Spinal cord (tissue), 10 donors: ENCODE data around the gene NAV3. TPM values are rescaled to one million over a fixed set of nuclear protein-coding genes. Genes with fewer than 3 reads are reported as not detected.

Experiments
- DNase-seq, 6 donors: peaks; one replicate each; pipeline versions ENCODE4 v3.0.0 to v3.0.0-alpha.2; 2013 to 2015; ENCODE audit warnings: low spot score in 6 of 6, low read depth in 4 of 6
- H3K27ac ChIP-seq: one replicate; pipeline ENCODE4 v1.5.1; 2013; ENCODE audit warnings: low read depth, low read length, control low read depth
- H3K27me3 ChIP-seq: one replicate; pipeline ENCODE4 v1.6.1; 2013; ENCODE audit warnings: low read length; ENCODE audit not compliant: control insufficient read depth, insufficient read depth
- H3K36me3 ChIP-seq: one replicate; pipeline ENCODE4 v1.6.1; 2013; ENCODE audit warnings: low read length; ENCODE audit not compliant: control insufficient read depth, insufficient read depth
- H3K4me1 ChIP-seq: one replicate; pipeline ENCODE4 v1.6.1; 2013; ENCODE audit warnings: low read length; ENCODE audit not compliant: control insufficient read depth, insufficient read depth
- H3K4me3 ChIP-seq: one replicate; pipeline ENCODE4 v1.5.1; 2013; ENCODE audit warnings: low read depth, low read length, control low read depth
- H3K9me3 ChIP-seq: one replicate; pipeline ENCODE4 v1.6.1; 2013; ENCODE audit warnings: low read length; ENCODE audit not compliant: control insufficient read depth, insufficient read depth
- WGBS: methylation state at CpG from one replicate; pipeline ENCODE4 v1.1.5; 2013; ENCODE audit warnings: missing lambda C conversion rate; ENCODE audit not compliant: insufficient coverage; 5-methylcytosine and 5-hydroxymethylcytosine counted together
- long read RNA-seq, 4 donors: transcript quantifications; one replicate each; lab custom pipeline, GENCODE V29; 2026
- polyA plus RNA-seq, 2 donors: library from polyadenylated mRNA; unstranded; fragments of 120-200 nt; gene quantifications; one replicate each; pipeline ENCODE4 v1.2.1, GENCODE V29; 2013; ENCODE audit not compliant: insufficient read length in 2 of 2
- total RNA-seq, 2 donors: library from RNA; depleted of rRNA in 1 of 2; stranded (reverse); fragments of 120-200 nt in 1 of 2; fragments of >200 nt in 1 of 2; gene quantifications; one replicate each; pipeline versions ENCODE4 v1.2.3 to v1.2.4, GENCODE V29; 2013 to 2014
- donor health status: healthy.

NAV3 gene
- total RNA-seq = 10 to 100 TPM; 52.4 to 96.3 TPM
- 10 to 100 TPM; 28.9 to 41.9 TPM for polyA plus RNA-seq
- long read RNA-seq, donor 1, partial matches to known transcripts = 5 of 6 reads
- long read RNA-seq, donor 1, other reads (novel, unspliced or antisense) = 0 of 6 reads
- long read RNA-seq, donor 2 = 0 reads
- long read RNA-seq, donor 3 = 0 reads
- long read RNA-seq, donor 4 = 0 reads

- peak within 1 kb of the TSS; percentile 20 for H3K4me3 ChIP-seq
- peak in 1 of 6 donors; percentile 33 for DNase-seq
- H3K9me3 ChIP-seq = no peaks in the 10 kb centered on the region
- no peaks in the 10 kb centered on the region for H3K27me3 ChIP-seq
- WGBS = 20% methylated on average over 1 of the region's 3 CpGs
- H3K36me3 ChIP-seq = no peaks in the 10 kb centered on the region
- peak within 1 kb of the TSS; percentile 42 for H3K27ac ChIP-seq
- H3K4me1 ChIP-seq = no peaks in the 10 kb centered on the region
Measured at GRCh38 chr12:77830583-77831351, at the start of gene NAV3. Gene NAV3, plus strand, starts transcription at chr12:77830894. Its CDS starts 568 bp downstream, at chr12:77831462.

- WGBS = 50% methylated on average over 2 of the region's 2 CpGs
- H3K27ac ChIP-seq = no peak overlapping the region
Measured at GRCh38 chr12:77782034-77782433, 48.7 kb upstream of the NAV3 start.

GRCh38 chr12:77782766-77783165 is 47.9 kb upstream of the NAV3 start:
- DNase-seq = peak in 1 of 6 donors; percentile 46
- no peaks in the 10 kb centered on the region for H3K27me3 ChIP-seq
- no CpG with 5 or more reads among the region's 1 CpG for WGBS
- no peaks in the 10 kb centered on the region for H3K9me3 ChIP-seq
- H3K27ac ChIP-seq = no peak overlapping the region
- H3K4me3 ChIP-seq = no peak overlapping the region
- no peaks in the 10 kb centered on the region for H3K4me1 ChIP-seq
- H3K36me3 ChIP-seq = no peaks in the 10 kb centered on the region

More at GRCh38 chr12:77782034-77782433, 48.7 kb upstream of the NAV3 start:
- Histone ChIP-seq H3K4me3 (no peak overlapping the region), H3K9me3 (no peaks in the 10 kb centered on the region), H3K36me3 (no peaks in the 10 kb centered on the region), H3K27me3 (no peaks in the 10 kb centered on the region), H3K4me1 (no peaks in the 10 kb centered on the region)
- no peak for DNase-seq

GRCh38 chr12:77785211-77785610 is 45.5 kb upstream of the NAV3 start:
- Histone ChIP-seq H3K9me3 (no peaks in the 10 kb centered on the region), H3K4me3 (no peak overlapping the region), H3K4me1 (no peaks in the 10 kb centered on the region), H3K27me3 (no peaks in the 10 kb centered on the region), H3K27ac (no peak overlapping the region), H3K36me3 (no peaks in the 10 kb centered on the region)
- no peak for DNase-seq

- no CpG with 5 or more reads among the region's 5 CpGs for WGBS
- no peaks in the 10 kb centered on the region for H3K4me1 ChIP-seq
- no peak overlapping the region for H3K4me3 ChIP-seq
- no peak for DNase-seq
- no peaks in the 10 kb centered on the region for H3K36me3 ChIP-seq
- no peaks in the 10 kb centered on the region for H3K27me3 ChIP-seq
- no peak overlapping the region for H3K27ac ChIP-seq
- no peaks in the 10 kb centered on the region for H3K9me3 ChIP-seq
Measured at GRCh38 chr12:77786675-77787074, 44.0 kb upstream of the NAV3 start.

- Histone ChIP-seq H3K36me3 (no peaks in the 10 kb centered on the region), H3K27ac (no peak overlapping the region), H3K4me3 (no peak overlapping the region), H3K27me3 (no peaks in the 10 kb centered on the region), H3K9me3 (no peaks in the 10 kb centered on the region), H3K4me1 (no peaks in the 10 kb centered on the region)
- no peak for DNase-seq
- 60% methylated on average over 5 of the region's 7 CpGs for WGBS
Measured at GRCh38 chr12:77788231-77789168, 42.2 kb upstream of the NAV3 start.

GRCh38 chr12:77795699-77796098 is 35.0 kb upstream of the NAV3 start:
- no peak for DNase-seq
- Histone ChIP-seq H3K4me1 (no peaks in the 10 kb centered on the region), H3K9me3 (no peaks in the 10 kb centered on the region), H3K36me3 (no peaks in the 10 kb centered on the region), H3K27ac (no peak overlapping the region), H3K4me3 (no peak overlapping the region), H3K27me3 (no peaks in the 10 kb centered on the region)
- WGBS = no CpG with 5 or more reads among the region's 3 CpGs

GRCh38 chr12:77796775-77797174 is 33.9 kb upstream of the NAV3 start:
- H3K9me3 ChIP-seq = no peaks in the 10 kb centered on the region
- H3K36me3 ChIP-seq = no peaks in the 10 kb centered on the region
- H3K4me1 ChIP-seq = no peaks in the 10 kb centered on the region
- no peak overlapping the region for H3K4me3 ChIP-seq
- no peak overlapping the region for H3K27ac ChIP-seq
- no peak for DNase-seq
- no CpG with 5 or more reads among the region's 1 CpG for WGBS
- no peaks in the 10 kb centered on the region for H3K27me3 ChIP-seq

GRCh38 chr12:77800501-77800900 is 30.2 kb upstream of the NAV3 start:
- DNase-seq = no peak
- no CpG with 5 or more reads among the region's 2 CpGs for WGBS
- no peaks in the 10 kb centered on the region for H3K4me1 ChIP-seq
- no peaks in the 10 kb centered on the region for H3K27me3 ChIP-seq
- no peak overlapping the region for H3K27ac ChIP-seq
- H3K4me3 ChIP-seq = no peak overlapping the region
- no peaks in the 10 kb centered on the region for H3K36me3 ChIP-seq
- no peaks in the 10 kb centered on the region for H3K9me3 ChIP-seq
